Measurements from ENCODE around the gene PDE4B.

The PDE4B gene

DNA sequence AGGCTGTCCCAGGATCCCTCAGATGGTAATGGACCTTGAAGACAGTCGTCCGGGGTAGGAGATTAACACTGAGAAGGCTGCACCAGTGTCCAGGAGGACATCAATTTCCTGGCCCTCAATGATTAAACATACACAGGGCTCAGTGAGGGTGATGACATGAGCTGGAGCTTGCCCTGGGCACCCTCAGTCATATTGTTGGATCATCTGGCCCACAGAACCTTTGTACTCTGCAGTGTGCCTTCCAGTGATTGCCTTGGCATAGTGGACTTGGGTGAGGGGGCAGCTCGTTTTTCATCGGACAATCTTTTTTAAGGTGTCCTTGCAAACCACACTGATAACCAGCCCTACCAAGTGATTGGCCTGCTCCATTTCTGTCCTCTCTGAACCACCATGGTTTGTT, 630.1 kb downstream of the PDE4B start:
- DNase-seq (ENCODE audit: low read depth), result no peak
